Natural killer cell treated with Interleukin-12 subunit alpha and Interleukin-12 subunit beta and Interleukin-15 and Interleukin-18, amount 100 ng/mL, for 72 hours (primary cell): Measurements from ENCODE around the gene TREM2. TPM values are rescaled to one million over a fixed set of nuclear protein-coding genes. Genes with fewer than 3 reads are reported as not detected.

ENCODE experiments used
- ATAC-seq, 2 donors: fragments of 150-1000 bp; cut with Tn5 transposase in 1 of 2; sonication (Bioruptor Pico), chemical (Tn5 transposase) in 1 of 2; 2 replicates each; pipeline ENCODE4 v1.10.0; 2021
- DNase-seq: peaks from one replicate; pipeline ENCODE4 v3.0.0; 2022; ENCODE audit warnings: low spot score
- H3K27ac Mint-ChIP-seq, 2 donors: 1 replicate in 1 of 2; 2 replicates in 1 of 2; pipeline ENCODE4 v1.8.0; 2022; ENCODE audit warnings: mixed read lengths in 2 of 2, mild to moderate bottlenecking in 1 of 2, moderate library complexity in 1 of 2
- H3K27me3 Mint-ChIP-seq, 2 donors: 1 replicate in 1 of 2; 2 replicates in 1 of 2; pipeline ENCODE4 v1.8.0; 2022; ENCODE audit warnings: mixed read lengths in 2 of 2
- H3K36me3 Mint-ChIP-seq: one replicate; pipeline ENCODE4 v1.8.0; 2022; ENCODE audit warnings: mixed read lengths
- H3K4me1 Mint-ChIP-seq, 2 donors: 1 replicate in 1 of 2; 2 replicates in 1 of 2; pipeline ENCODE4 v1.8.0; 2022; ENCODE audit warnings: low read depth in 2 of 2, mixed read lengths in 2 of 2, mild to moderate bottlenecking in 1 of 2
- H3K4me3 Mint-ChIP-seq: one replicate; pipeline ENCODE4 v1.8.0; 2022; ENCODE audit warnings: mixed read lengths
- H3K9me3 Mint-ChIP-seq: 2 replicates; pipeline ENCODE4 v1.8.0; 2022; ENCODE audit warnings: mixed read lengths
- total RNA-seq, 2 donors: library from RNA; stranded (reverse); gene quantifications; one replicate each; pipeline ENCODE4 v1.2.3, GENCODE V29; 2022

TREM2 gene
- total RNA-seq = not detected

GRCh38 chr6:41162687-41163418 is at the start of gene TREM2:
Gene TREM2, minus strand, starts transcription at chr6:41163116. Its CDS starts 34 bp downstream, at chr6:41163082.
- Mint-ChIP-seq H3K4me3 (no peak within 1 kb of the TSS), H3K27me3 (peaks cover 10 to 13% of the 10 kb centered on the region in 2 donors)

GRCh38 chr6:41209547-41210320 is 46.8 kb upstream of the TREM2 start:
- peaks cover 4 to 13% of the 10 kb centered on the region in 2 donors for H3K4me1 Mint-ChIP-seq
- peaks cover 7% of the 10 kb centered on the region for H3K9me3 Mint-ChIP-seq
- peaks cover 0 to 10% of the 10 kb centered on the region in 2 donors for H3K27me3 Mint-ChIP-seq
- DNase-seq (no peak), ATAC-seq (no peak)
- H3K4me3 Mint-ChIP-seq = no peak overlapping the region
- peak overlapping the region in 1 of 2 donors; percentile 26 for H3K27ac Mint-ChIP-seq
- H3K36me3 Mint-ChIP-seq = peaks cover 10% of the 10 kb centered on the region

More at GRCh38 chr6:41162687-41163418, at the start of gene TREM2:
- Mint-ChIP-seq H3K4me1 (no peaks in the 10 kb centered on the region), H3K9me3 (no peaks in the 10 kb centered on the region), H3K27ac (no peak within 1 kb of the TSS), H3K36me3 (no peaks in the 10 kb centered on the region)
- DNase-seq (no peak), ATAC-seq (peak in 1 of 2 donors; percentile 6)

DNA sequence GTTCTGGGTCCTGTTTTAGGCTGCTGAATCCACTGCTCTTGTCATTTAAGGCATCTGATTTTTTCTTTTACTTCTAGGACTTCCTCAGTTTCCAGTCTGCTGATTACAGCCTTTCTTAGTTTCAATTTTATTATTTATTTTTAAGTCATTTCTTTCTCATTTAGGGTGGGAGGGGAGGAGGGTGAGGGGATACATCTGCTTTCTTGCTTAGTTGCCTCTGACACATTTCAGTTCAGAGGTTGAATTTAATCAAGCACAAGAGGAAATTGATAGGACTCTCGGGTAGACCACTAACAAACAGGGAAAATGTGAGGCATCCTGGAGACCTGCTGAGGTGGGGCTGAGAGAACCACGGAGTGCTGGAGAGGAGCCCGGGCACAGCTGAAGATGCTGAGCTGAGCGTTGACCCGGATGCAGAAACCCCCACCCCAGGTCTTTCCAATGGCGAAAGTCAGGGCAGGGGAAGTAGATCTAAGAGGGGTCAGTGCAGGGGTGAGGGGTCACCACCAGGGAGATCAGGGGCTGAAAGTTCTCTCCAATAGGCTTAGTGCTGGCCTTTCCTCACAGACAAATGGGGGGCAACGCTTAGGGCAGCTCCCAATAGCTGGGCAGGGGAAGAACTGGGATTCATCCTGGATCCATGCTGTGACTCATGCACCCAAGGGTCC is 45.7 kb upstream of the TREM2 start:
- no peak for ATAC-seq
- Mint-ChIP-seq H3K36me3 (no peaks in the 10 kb centered on the region), H3K9me3 (no peaks in the 10 kb centered on the region), H3K4me3 (no peak overlapping the region), H3K27me3 (no peaks in the 10 kb centered on the region), H3K27ac (peak overlapping the region; percentile 26 to 33), H3K4me1 (peaks cover 10 to 19% of the 10 kb centered on the region in 2 donors)
- DNase-seq = no peak

GRCh38 chr6:41204156-41204555 is 41.2 kb upstream of the TREM2 start:
- Mint-ChIP-seq H3K27ac (peak overlapping the region; percentile 62 to 97), H3K36me3 (no peaks in the 10 kb centered on the region), H3K4me3 (no peak overlapping the region), H3K4me1 (peaks cover 50 to 51% of the 10 kb centered on the region in 2 donors), H3K27me3 (no peaks in the 10 kb centered on the region), H3K9me3 (peaks cover 4% of the 10 kb centered on the region)
- ATAC-seq (no peak), DNase-seq (no peak)

- DNase-seq (no peak), ATAC-seq (no peak)
- Mint-ChIP-seq H3K27ac (peak overlapping the region; percentile 97 to 99), H3K9me3 (peaks cover 4% of the 10 kb centered on the region), H3K4me1 (peaks cover 57 to 58% of the 10 kb centered on the region in 2 donors), H3K4me3 (peak overlapping the region; percentile 79), H3K36me3 (peaks cover 5% of the 10 kb centered on the region), H3K27me3 (no peaks in the 10 kb centered on the region)
Observed at GRCh38 chr6:41201764-41202173, 38.9 kb upstream of the TREM2 start.

GRCh38 chr6:41200901-41201763 is 38.2 kb upstream of the TREM2 start, which contains the start of gene TREML2:
Gene TREML2, minus strand, starts transcription at chr6:41201149. Its CDS starts 141 bp downstream, at chr6:41201008.
- Mint-ChIP-seq H3K4me1 (peaks cover 59 to 60% of the 10 kb centered on the region in 2 donors), H3K9me3 (peaks cover 4% of the 10 kb centered on the region), H3K36me3 (peaks cover 5% of the 10 kb centered on the region), H3K27ac (peak within 1 kb of the TSS; percentile 97 to 99), H3K4me3 (peak within 1 kb of the TSS; percentile 79), H3K27me3 (no peaks in the 10 kb centered on the region)
- peak; percentile 45 to 50 for ATAC-seq
- no peak for DNase-seq

DNA sequence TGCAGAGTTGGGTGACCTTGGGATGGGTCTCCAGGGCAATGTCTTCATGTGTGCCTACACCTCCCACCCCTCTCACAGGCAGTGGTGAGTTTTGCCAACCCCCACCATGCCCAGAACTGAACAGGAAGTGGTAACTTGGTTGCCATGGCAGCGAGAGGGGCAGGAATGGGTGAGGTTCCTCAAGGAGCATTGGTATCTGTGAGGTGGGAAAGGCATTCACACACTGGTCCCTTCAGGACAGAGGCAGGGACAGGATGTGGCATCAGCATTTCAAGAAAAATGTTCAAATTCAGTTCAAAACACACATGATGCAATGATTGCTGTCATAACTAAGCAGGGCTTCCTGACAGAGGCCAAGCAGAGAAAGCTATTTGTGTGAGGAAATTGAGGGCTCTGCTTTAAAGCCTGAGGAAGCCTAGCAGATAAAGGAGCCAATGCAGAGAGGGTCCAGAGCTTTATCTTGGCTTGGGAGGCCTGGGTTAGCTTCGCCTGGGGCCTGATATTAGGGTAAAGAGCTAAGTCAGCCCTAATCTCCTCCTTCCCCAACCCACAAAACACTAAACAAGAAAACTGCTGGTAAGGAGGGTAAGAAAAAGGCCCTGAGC is 37.5 kb upstream of the TREM2 start:
- peaks cover 5% of the 10 kb centered on the region for H3K36me3 Mint-ChIP-seq

GRCh38 chr6:41199552-41200246 is 36.8 kb upstream of the TREM2 start:
- Mint-ChIP-seq H3K4me1 (peaks cover 55 to 63% of the 10 kb centered on the region in 2 donors), H3K36me3 (peaks cover 5% of the 10 kb centered on the region), H3K9me3 (peaks cover 4% of the 10 kb centered on the region), H3K27ac (peak overlapping the region; percentile 97 to 99), H3K4me3 (peak overlapping the region; percentile 79), H3K27me3 (no peaks in the 10 kb centered on the region)
- ATAC-seq (peak; percentile 70 to 71), DNase-seq (no peak)

More for the DNA sequence above, 37.5 kb upstream of the TREM2 start:
- H3K4me1 Mint-ChIP-seq = peaks cover 59 to 61% of the 10 kb centered on the region in 2 donors
- ATAC-seq = peak; percentile 84 to 85
- peak overlapping the region; percentile 97 to 99 for H3K27ac Mint-ChIP-seq
- H3K9me3 Mint-ChIP-seq = peaks cover 4% of the 10 kb centered on the region
- DNase-seq = peak; percentile 86
- H3K27me3 Mint-ChIP-seq = no peaks in the 10 kb centered on the region
- peak overlapping the region; percentile 79 for H3K4me3 Mint-ChIP-seq

DNA sequence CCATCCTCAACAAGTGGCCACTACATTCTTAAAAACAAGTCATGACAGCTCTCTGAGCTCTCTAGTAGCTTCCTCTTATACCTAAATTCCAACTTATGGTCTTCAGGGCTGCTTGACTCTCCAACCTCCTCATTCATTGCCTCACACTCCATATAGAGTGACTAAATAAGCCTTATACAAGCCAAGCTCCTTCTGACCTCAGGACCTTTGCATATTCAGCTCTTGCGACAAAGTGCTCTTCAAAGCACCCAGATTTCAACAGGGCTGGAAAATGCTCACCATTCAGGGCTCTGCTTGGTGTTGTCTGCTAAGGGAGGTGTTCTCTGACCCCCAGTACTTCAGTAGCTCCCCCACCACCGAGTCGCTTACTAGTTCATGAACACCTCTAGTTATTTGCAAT is 34.3 kb upstream of the TREM2 start:
- H3K4me3 Mint-ChIP-seq = no peak overlapping the region
- H3K36me3 Mint-ChIP-seq = peaks cover 5% of the 10 kb centered on the region
- no peaks in the 10 kb centered on the region for H3K27me3 Mint-ChIP-seq
- peak overlapping the region; percentile 97 to 99 for H3K27ac Mint-ChIP-seq
- no peak for DNase-seq
- peaks cover 47 to 60% of the 10 kb centered on the region in 2 donors for H3K4me1 Mint-ChIP-seq
- no peak for ATAC-seq
- peaks cover 4% of the 10 kb centered on the region for H3K9me3 Mint-ChIP-seq

DNA sequence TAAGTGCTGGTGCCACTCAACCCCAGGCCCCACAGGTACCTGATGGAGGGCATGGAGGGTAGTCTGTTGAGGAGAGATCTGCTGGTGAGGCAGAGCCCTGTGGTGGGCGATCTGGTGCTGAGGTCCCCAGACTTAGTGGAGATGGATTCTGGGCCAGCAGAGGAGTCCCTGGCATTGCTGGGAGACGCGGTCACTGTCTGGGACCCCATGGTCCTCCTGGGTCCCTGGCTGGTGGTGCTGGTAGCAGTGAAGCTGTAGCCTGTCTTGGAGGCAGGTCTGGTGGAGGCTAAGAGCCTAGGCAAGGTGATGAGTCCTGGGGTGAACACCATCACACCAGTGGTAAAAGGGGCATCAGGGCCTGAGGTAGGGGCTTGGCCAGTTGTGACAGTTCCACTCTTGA is 31.5 kb upstream of the TREM2 start:
- no peaks in the 10 kb centered on the region for H3K27me3 Mint-ChIP-seq
- peaks cover 19 to 40% of the 10 kb centered on the region in 2 donors for H3K4me1 Mint-ChIP-seq
- peak overlapping the region in 1 of 2 donors; percentile 86 for H3K27ac Mint-ChIP-seq
- H3K36me3 Mint-ChIP-seq = peaks cover 5% of the 10 kb centered on the region
- H3K4me3 Mint-ChIP-seq = no peak overlapping the region
- no peak for ATAC-seq
- no peak for DNase-seq
- no peaks in the 10 kb centered on the region for H3K9me3 Mint-ChIP-seq

DNA sequence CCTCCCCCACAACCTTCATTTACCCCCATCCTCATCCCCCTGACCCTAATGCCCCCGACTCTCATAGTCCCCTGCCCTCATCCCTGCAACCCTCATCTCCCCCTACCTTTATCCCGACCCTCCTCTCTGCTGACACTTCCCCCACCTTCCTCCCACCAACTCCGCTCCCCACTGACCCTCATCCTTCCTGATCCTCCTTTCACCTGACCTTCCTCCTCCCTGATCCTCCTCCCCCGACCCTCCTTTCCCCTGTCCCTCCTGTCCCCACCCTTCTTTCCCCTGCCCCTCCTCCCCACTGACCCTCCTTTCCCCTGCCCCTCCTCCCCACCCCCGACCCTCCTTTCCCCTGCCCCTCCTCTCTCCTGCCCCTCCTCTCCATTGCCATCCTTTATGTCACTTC is 31.0 kb upstream of the TREM2 start:
- no peaks in the 10 kb centered on the region for H3K27me3 Mint-ChIP-seq
- no peak for DNase-seq
- H3K36me3 Mint-ChIP-seq = peaks cover 5% of the 10 kb centered on the region
- no peaks in the 10 kb centered on the region for H3K9me3 Mint-ChIP-seq
- ATAC-seq = no peak
- H3K4me3 Mint-ChIP-seq = no peak overlapping the region
- peak overlapping the region in 1 of 2 donors; percentile 86 for H3K27ac Mint-ChIP-seq
- peaks cover 16 to 40% of the 10 kb centered on the region in 2 donors for H3K4me1 Mint-ChIP-seq

GRCh38 chr6:41193171-41193734 is 30.3 kb upstream of the TREM2 start:
- no peaks in the 10 kb centered on the region for H3K9me3 Mint-ChIP-seq
- peaks cover 16 to 43% of the 10 kb centered on the region in 2 donors for H3K4me1 Mint-ChIP-seq
- no peak for DNase-seq
- no peak overlapping the region for H3K4me3 Mint-ChIP-seq
- no peak for ATAC-seq
- peaks cover 5% of the 10 kb centered on the region for H3K36me3 Mint-ChIP-seq
- no peaks in the 10 kb centered on the region for H3K27me3 Mint-ChIP-seq
- peak overlapping the region; percentile 49 to 86 for H3K27ac Mint-ChIP-seq
